GM12864 (cell line): ENCODE results near the gene SFMBT2.

Experiments used
- DNase-seq: peaks from one replicate; pipeline ENCODE4 v3.0.0-alpha.2; 2011; ENCODE audit warnings: low read depth
- H3K4me3 ChIP-seq: 2 replicates; pipeline ENCODE4 v1.5.1; 2011; ENCODE audit warnings: mild to moderate bottlenecking, low read depth, low read length, control low read depth
- TF ChIP-seq, protein P1 (sequence below): IDR thresholded peaks from 2 replicates; pipeline ENCODE4 v1.5.1; 2011; ENCODE audit warnings: low read depth, mild to moderate bottlenecking, moderate library complexity, low read length, control low read depth, inconsistent platforms; ENCODE audit errors: missing control alignments

Gene SFMBT2

DNA sequence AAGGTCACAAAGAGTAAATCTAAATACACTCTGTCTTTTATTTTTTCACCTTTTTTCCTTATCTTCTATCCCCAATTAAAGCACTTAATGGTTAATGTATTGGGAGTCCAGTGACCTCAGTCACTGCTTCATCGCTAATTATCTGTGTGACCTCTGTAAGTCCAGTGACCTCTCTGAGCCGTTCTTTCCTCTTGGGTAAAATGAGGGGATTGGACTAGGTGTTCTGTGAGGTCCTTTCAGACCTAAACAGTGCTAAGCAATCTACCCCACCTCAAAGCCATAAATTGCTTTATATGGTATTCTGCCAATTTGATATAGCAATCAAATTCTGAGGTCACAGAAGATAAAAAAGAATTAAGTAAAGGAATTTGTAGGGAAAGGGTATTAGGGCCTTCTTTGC is 3.9 kb upstream of the SFMBT2 start:
- DNase-seq, result no peak
- H3K4me3 ChIP-seq, result no peak overlapping the region
- TF ChIP-seq, protein P1, sequence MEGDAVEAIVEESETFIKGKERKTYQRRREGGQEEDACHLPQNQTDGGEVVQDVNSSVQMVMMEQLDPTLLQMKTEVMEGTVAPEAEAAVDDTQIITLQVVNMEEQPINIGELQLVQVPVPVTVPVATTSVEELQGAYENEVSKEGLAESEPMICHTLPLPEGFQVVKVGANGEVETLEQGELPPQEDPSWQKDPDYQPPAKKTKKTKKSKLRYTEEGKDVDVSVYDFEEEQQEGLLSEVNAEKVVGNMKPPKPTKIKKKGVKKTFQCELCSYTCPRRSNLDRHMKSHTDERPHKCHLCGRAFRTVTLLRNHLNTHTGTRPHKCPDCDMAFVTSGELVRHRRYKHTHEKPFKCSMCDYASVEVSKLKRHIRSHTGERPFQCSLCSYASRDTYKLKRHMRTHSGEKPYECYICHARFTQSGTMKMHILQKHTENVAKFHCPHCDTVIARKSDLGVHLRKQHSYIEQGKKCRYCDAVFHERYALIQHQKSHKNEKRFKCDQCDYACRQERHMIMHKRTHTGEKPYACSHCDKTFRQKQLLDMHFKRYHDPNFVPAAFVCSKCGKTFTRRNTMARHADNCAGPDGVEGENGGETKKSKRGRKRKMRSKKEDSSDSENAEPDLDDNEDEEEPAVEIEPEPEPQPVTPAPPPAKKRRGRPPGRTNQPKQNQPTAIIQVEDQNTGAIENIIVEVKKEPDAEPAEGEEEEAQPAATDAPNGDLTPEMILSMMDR, result no peak

DNA sequence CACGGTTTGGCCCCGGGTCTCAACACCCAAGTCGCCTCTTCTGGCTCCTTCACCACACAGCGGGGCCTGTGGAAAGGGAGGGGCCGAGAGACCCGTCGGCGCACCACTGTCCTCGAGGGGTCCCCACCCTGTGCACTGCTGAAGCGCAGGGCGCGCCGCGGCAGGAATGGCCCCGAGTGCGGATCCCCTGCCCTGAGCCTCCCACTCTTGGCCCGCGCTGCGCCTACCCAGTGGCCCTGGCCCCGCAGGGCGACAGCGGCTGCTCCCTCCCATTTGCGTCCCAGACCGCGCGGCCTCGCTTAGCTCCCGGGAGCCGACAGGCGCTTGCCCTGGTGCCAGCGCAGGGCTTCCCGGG is 2.1 kb upstream of the SFMBT2 start:
- H3K4me3 ChIP-seq, result no peak overlapping the region
- DNase-seq, result no peak
- TF ChIP-seq, protein P1, result no peak

DNA sequence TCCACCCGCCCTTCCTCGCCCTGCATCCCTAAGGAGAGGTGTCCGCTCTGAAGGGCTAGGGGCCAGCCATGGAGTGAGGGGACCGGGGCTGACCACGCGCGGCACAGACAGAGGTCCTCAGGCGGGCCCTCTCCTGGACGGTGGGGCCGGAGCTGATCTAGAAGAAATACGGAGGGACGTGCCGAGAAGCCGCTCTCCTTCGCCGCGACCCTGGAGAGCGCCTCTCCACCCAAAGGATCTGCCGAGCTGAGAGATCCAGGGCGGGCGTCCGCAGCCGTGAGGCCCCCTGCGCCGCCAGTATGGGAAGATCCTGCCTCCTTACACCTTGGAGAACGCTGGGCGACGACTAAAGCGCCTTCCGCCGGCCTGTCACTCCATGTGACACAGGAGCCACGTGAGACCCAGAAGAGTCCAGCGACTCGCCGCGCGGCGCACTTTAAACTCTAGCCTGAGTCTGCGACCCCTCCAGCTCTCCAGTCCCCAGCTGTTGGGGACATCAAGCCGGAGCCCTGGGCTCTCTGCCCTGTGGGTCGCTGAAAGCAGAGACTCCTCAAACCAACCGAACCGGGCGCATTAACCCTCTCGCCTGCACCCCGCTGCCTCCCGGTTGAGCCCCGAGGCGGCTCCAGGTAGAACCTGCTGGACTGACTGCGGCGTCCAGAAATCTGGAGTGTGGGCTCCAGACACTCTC is 1.5 kb upstream of the SFMBT2 start:
- TF ChIP-seq, protein P1, result no peak
- peak overlapping the region; percentile 18 for H3K4me3 ChIP-seq
- no peak for DNase-seq

DNA sequence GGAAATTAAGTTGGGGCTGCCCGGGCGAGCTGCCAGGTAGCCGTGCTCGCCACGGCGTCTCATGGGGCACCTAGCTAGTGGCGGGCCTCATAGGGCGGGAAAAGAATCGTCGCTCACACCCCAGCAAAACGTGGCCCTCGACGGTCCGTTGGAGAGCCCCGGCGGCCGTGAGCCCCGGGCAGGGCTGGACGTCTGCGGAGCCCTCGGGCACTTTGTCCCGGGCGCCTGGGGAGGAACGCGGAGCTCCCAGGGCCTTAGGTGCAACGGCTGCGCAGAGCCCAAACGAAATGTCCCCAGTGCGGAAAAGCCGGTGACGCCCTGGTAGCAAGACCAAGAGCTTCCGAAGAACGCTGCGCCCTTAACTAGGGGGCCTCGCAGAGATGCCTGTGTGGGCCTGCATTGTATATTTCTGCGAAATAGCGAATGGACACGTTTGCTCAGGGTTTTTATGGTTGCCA is 866 bp upstream of the SFMBT2 start:
- peak overlapping the region; percentile 84 for H3K4me3 ChIP-seq
- DNase-seq, result no peak

DNA sequence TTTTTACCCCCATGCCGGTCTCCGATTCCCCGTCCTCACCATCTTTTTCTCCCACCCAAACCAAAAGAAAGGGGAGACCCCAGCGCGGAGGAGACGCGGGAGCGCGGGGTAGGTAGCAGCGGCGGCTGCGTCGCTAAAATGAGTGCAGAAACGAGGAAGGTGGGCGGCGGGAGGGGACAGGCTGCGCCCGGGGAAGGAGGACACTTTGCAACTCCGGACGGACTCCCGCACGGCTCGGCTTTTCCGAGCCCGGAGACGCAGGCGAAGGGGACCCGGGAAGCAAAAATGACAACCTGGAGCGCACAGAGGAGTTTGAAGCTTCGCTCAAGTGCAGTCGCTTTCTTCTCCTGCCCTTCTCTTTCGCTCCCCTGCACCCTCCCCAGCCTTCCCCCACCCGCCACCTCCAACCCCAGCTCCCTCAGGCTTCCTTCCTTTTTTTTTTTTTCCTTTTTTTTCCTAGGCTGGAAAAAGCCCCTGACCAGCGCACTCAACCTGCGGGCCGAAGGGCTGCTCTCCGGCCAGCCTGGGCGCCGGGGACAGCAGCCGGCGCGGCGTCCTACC is 453 bp downstream of the SFMBT2 start:
- DNase-seq, result no peak
- peak overlapping the region; percentile 84 for H3K4me3 ChIP-seq
- TF ChIP-seq, protein P1, result no peak

More for the DNA sequence above, 866 bp upstream of the SFMBT2 start:
- TF ChIP-seq, protein P1, result no peak

DNA sequence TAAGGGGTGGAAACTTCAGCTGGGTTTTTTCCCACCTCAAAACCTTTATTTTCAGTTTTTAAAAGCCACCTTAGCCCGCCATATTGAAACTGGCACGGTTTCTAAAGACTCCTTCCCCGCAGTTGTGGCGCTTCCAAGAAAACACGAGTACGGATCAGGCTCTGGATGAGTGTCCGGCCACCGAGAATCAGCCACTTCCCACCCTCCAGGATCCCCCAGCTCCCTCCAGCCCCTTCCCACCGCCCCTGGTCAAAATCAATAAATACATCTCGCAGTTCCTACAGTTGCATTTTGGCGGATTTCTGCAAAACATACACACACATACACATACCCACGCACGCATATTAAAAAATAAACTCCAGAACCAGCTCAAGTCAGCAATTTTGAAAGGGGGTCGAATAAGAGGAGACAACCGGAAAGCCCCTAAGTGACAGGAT is 1.1 kb downstream of the SFMBT2 start:
- DNase-seq, result no peak
- TF ChIP-seq, protein P1, result no peak
- peak overlapping the region; percentile 84 for H3K4me3 ChIP-seq
